Esophagus squamous epithelium (tissue), 5 donors: Measurements from ENCODE around the gene EOGT. TPM values are rescaled to one million over a fixed set of nuclear protein-coding genes. Genes with fewer than 3 reads are reported as not detected.

ENCODE experiments used
- DNase-seq: peaks from one replicate; lab custom pipeline; 2025; lab: John Stamatoyannopoulos, UW
- H3K27ac ChIP-seq, 4 donors: fragments of 200-600 bp; sonication (generic); one replicate each; pipeline ENCODE4 v1.5.1; 2016 to 2019; ENCODE audit warnings: mild to moderate bottlenecking in 1 of 4
- H3K27me3 ChIP-seq, 4 donors: fragments of 200-600 bp; sonication (generic); 1 replicate in 3 of 4; 2 replicates in 1 of 4; pipeline versions ENCODE4 v1.5.1 to v1.6.0; 2017 to 2021; ENCODE audit warnings: antibody characterized with exemption in 1 of 4
- H3K36me3 ChIP-seq, 3 donors: fragments of 200-600 bp; sonication (generic); one replicate each; pipeline ENCODE4 v1.5.1; 2016 to 2019
- H3K4me1 ChIP-seq, 3 donors: fragments of 200-600 bp; sonication (generic); one replicate each; pipeline ENCODE4 v1.5.1; 2017 to 2019
- H3K4me3 ChIP-seq, 4 donors: fragments of 200-600 bp; sonication (generic); 1 replicate in 3 of 4; 2 replicates in 1 of 4; pipeline ENCODE4 v1.5.1; 2016 to 2019; ENCODE audit warnings: mild to moderate bottlenecking in 2 of 4, moderate library complexity in 1 of 4
- H3K9me3 ChIP-seq, 3 donors: fragments of 200-600 bp; sonication (generic); one replicate each; pipeline ENCODE4 v1.5.1; 2016 to 2019
- CTCF ChIP-seq, 6 experiments: fragments of 450-650 bp in 4 of 6; fragments of 200-600 bp in 2 of 6; sonication (generic) in 2 of 6; IDR thresholded peaks; one replicate each; pipeline ENCODE4 v1.5.1; 2016 to 2019; ENCODE audit warnings: antibody characterized with exemption in 6 of 6, mild to moderate bottlenecking in 4 of 6, moderate library complexity in 4 of 6
- POLR2A ChIP-seq, 4 donors: fragments of 450-650 bp; IDR thresholded peaks; one replicate each; pipeline ENCODE4 v1.6.1; 2017; ENCODE audit warnings: antibody characterized with exemption in 4 of 4, mild to moderate bottlenecking in 4 of 4, moderate library complexity in 3 of 4
- WGBS, 2 donors: methylation state at CpG; one replicate each; pipeline ENCODE4 v1.1.5; 2018; 5-methylcytosine and 5-hydroxymethylcytosine counted together
- intact Hi-C: fragments of 100-400 bp; cut with DNase I; formaldehyde crosslinking; loops from one replicate; pipeline ENCODE4 v1.15.0; 2022
- total RNA-seq, 4 donors: library from RNA; depleted of rRNA; stranded (reverse); fragments of >200 nt; gene quantifications; one replicate each; pipeline ENCODE4 v1.1.0, GENCODE V29; 2016
- donor health status: DM: yes; HTN: yes; CAD: no.

Gene EOGT
- total RNA-seq, 4 donors from 2014 or later = 8.3 to 47.3 (median 20.4) TPM

- Histone ChIP-seq H3K27me3 (no peaks in the 10 kb centered on the region), H3K4me1 (peaks cover 15 to 47% (median 19%) of the 10 kb centered on the region in 3 donors), H3K9me3 (no peaks in the 10 kb centered on the region), H3K36me3 (peaks cover 0 to 65% (median 9%) of the 10 kb centered on the region in 3 donors), H3K27ac (peak within 1 kb of the TSS; percentile 94 to 96 (median 96)), H3K4me3 (peak within 1 kb of the TSS; percentile 76 to 85 (median 83))
- peak in 3 of 4 donors; percentile 67 to 88 (median 69) for TF ChIP-seq POLR2A (IDR thresholded peaks at IDR 0.05)
- peak in 1 of 6 experiments; percentile 18 for TF ChIP-seq CTCF (IDR thresholded peaks at IDR 0.05)
- no peak for DNase-seq
- 0 to 1% methylated on average over 24 to 33 of the region's 45 CpGs for WGBS, 2 donors
- intact Hi-C loops = no loop called here
Measured at GRCh38 chr3:69051756-69052471, 38.4 kb upstream of the EOGT start, which contains the start of gene TMF1. TSS of gene TMF1 (minus strand) at chr3:69052333. CDS start at chr3:69052086, 247 bp downstream.

GRCh38 chr3:69048990-69049389 is 35.5 kb upstream of the EOGT start:
- H3K27ac ChIP-seq = no peak overlapping the region
- peaks cover 15 to 54% (median 19%) of the 10 kb centered on the region in 3 donors for H3K4me1 ChIP-seq
- H3K36me3 ChIP-seq = peaks cover 0 to 65% (median 0%) of the 10 kb centered on the region in 3 donors
- no peaks in the 10 kb centered on the region for H3K9me3 ChIP-seq
- intact Hi-C loops = no loop called here
- TF ChIP-seq POLR2A (IDR thresholded peaks at IDR 0.05) (no peak), CTCF (IDR thresholded peaks at IDR 0.05) (no peak)
- H3K4me3 ChIP-seq = no peak overlapping the region
- WGBS, 2 donors = 90 to 100% methylated on average over 1 to 2 of the region's 2 CpGs
- H3K27me3 ChIP-seq = no peaks in the 10 kb centered on the region
- DNase-seq = no peak

- no peak overlapping the region for H3K4me3 ChIP-seq
- TF ChIP-seq POLR2A (IDR thresholded peaks at IDR 0.05) = no peak
- no peak for TF ChIP-seq CTCF (IDR thresholded peaks at IDR 0.05)
- DNase-seq = no peak
- H3K27me3 ChIP-seq = no peaks in the 10 kb centered on the region
- H3K9me3 ChIP-seq = no peaks in the 10 kb centered on the region
- peaks cover 0 to 96% (median 10%) of the 10 kb centered on the region in 3 donors for H3K36me3 ChIP-seq
- H3K4me1 ChIP-seq = peaks cover 0 to 26% (median 4%) of the 10 kb centered on the region in 3 donors
- intact Hi-C loops = no loop called here
- 85 to 98% methylated on average over 2 of the region's 2 CpGs for WGBS, 2 donors
- no peak overlapping the region for H3K27ac ChIP-seq
Measured at GRCh38 chr3:69044608-69045007, 31.1 kb upstream of the EOGT start.

GRCh38 chr3:69033470-69033869 is 20.0 kb upstream of the EOGT start:
- WGBS, 2 donors = 74 to 75% methylated on average over 7 of the region's 7 CpGs
- H3K4me1 ChIP-seq = no peaks in the 10 kb centered on the region
- no peak for TF ChIP-seq POLR2A (IDR thresholded peaks at IDR 0.05)
- TF ChIP-seq CTCF (IDR thresholded peaks at IDR 0.05) = no peak
- H3K9me3 ChIP-seq = no peaks in the 10 kb centered on the region
- peaks cover 9 to 100% (median 56%) of the 10 kb centered on the region in 3 donors for H3K36me3 ChIP-seq
- H3K4me3 ChIP-seq = no peak overlapping the region
- no peaks in the 10 kb centered on the region for H3K27me3 ChIP-seq
- intact Hi-C loops = no loop called here
- no peak overlapping the region for H3K27ac ChIP-seq
- DNase-seq = no peak

GRCh38 chr3:69032737-69033136 is 19.3 kb upstream of the EOGT start:
- Histone ChIP-seq H3K4me3 (no peak overlapping the region), H3K27ac (no peak overlapping the region), H3K27me3 (no peaks in the 10 kb centered on the region), H3K36me3 (peaks cover 9 to 100% (median 49%) of the 10 kb centered on the region in 3 donors), H3K9me3 (no peaks in the 10 kb centered on the region), H3K4me1 (no peaks in the 10 kb centered on the region)
- no peak for DNase-seq
- no peak for TF ChIP-seq POLR2A (IDR thresholded peaks at IDR 0.05)
- no peak for TF ChIP-seq CTCF (IDR thresholded peaks at IDR 0.05)
- intact Hi-C loops = no loop called here
- WGBS, 2 donors = 96 to 100% methylated on average over 6 to 8 of the region's 9 CpGs
